Ovary (tissue), 3 donors: ENCODE measurements around the gene ACBD4.

Experiments
- POLR2A ChIP-seq: fragments of 450-650 bp; IDR thresholded peaks from one replicate; pipeline ENCODE4 v1.6.1; 2017; ENCODE audit warnings: antibody characterized with exemption, mild to moderate bottlenecking, moderate library complexity
- TF ChIP-seq, protein P1 (sequence below), 3 donors: fragments of 450-650 bp in 2 of 3; fragments of 200-600 bp in 1 of 3; IDR thresholded peaks; one replicate each; pipeline versions ENCODE4 v1.5.1 to v1.8.0; 2016 to 2022; ENCODE audit warnings: antibody characterized with exemption in 3 of 3, mild to moderate bottlenecking in 1 of 3
- donor health status: DM: no; HTN: no; CAD: no.

DNA sequence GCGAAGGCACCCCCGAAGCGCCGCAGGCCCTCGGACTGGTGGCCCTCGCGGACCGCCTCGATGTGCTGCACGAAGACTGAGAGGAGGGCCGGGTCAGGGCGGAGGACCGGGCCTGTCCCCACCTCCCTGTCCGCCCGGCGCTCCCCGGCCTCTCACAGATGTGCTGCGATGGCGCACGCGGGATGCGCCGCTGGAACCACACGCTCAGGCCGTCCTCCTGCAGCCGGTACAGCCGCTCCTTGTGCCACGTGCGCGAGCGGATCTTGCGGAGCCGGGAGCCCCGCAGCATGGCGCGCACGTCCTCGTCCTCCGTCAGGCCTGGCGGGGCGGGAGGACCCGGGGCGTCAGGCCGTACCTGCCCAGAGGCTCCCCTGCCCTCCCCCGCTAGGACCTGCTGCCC is 14.4 kb upstream of the ACBD4 start:
- TF ChIP-seq, protein P1, sequence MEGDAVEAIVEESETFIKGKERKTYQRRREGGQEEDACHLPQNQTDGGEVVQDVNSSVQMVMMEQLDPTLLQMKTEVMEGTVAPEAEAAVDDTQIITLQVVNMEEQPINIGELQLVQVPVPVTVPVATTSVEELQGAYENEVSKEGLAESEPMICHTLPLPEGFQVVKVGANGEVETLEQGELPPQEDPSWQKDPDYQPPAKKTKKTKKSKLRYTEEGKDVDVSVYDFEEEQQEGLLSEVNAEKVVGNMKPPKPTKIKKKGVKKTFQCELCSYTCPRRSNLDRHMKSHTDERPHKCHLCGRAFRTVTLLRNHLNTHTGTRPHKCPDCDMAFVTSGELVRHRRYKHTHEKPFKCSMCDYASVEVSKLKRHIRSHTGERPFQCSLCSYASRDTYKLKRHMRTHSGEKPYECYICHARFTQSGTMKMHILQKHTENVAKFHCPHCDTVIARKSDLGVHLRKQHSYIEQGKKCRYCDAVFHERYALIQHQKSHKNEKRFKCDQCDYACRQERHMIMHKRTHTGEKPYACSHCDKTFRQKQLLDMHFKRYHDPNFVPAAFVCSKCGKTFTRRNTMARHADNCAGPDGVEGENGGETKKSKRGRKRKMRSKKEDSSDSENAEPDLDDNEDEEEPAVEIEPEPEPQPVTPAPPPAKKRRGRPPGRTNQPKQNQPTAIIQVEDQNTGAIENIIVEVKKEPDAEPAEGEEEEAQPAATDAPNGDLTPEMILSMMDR (IDR thresholded peaks at IDR 0.05): no peak
- TF ChIP-seq POLR2A: no peak
